Calu3 (cell line): Measurements from ENCODE around the gene SLC15A4. TPM values are rescaled to one million over a fixed set of nuclear protein-coding genes. Genes with fewer than 3 reads are reported as not detected.
"Not testable (repeated sequence)": the region's sequence is repeated elsewhere in the genome, so short reads cannot be mapped to it uniquely, and the experiment has no call there.

Experiments
- BruUV-seq: library from RNA; stranded (reverse); fragments of 400-500 nt; replicated peaks from 2 replicates; lab custom pipeline; 2021; lab: Mats Ljungman, UMichigan
- CTCF ChIA-PET: fragments of 300-600 bp; sonication (Branson Sonifier 250); formaldehyde crosslinking; loops from one replicate; lab custom pipeline; 2022; ENCODE audit warnings: antibody characterized with exemption; lab: Charles Lee
- DNase-seq: peaks from one replicate; pipeline ENCODE4 v3.0.0; 2022
- H3K27ac Mint-ChIP-seq: one replicate; pipeline ENCODE4 v1.8.0; 2022; ENCODE audit warnings: mixed read lengths; ENCODE audit not compliant: unreplicated experiment
- H3K27me3 Mint-ChIP-seq: one replicate; pipeline ENCODE4 v1.8.0; 2022; ENCODE audit warnings: mixed read lengths; ENCODE audit not compliant: unreplicated experiment
- H3K36me3 Mint-ChIP-seq: one replicate; pipeline ENCODE4 v1.8.0; 2022; ENCODE audit warnings: mild to moderate bottlenecking, moderate library complexity, mixed read lengths; ENCODE audit not compliant: insufficient read depth, unreplicated experiment
- H3K4me1 Mint-ChIP-seq: one replicate; pipeline ENCODE4 v1.8.0; 2022; ENCODE audit warnings: mild to moderate bottlenecking, low read depth, mixed read lengths; ENCODE audit not compliant: unreplicated experiment
- H3K4me3 Mint-ChIP-seq: one replicate; pipeline ENCODE4 v1.8.0; 2022; ENCODE audit warnings: mild to moderate bottlenecking, low read depth, moderate library complexity, mixed read lengths; ENCODE audit not compliant: unreplicated experiment
- H3K9me3 Mint-ChIP-seq: one replicate; pipeline ENCODE4 v1.8.0; 2022; ENCODE audit warnings: low read depth, mixed read lengths; ENCODE audit not compliant: unreplicated experiment
- intact Hi-C: fragments of 100-400 bp; cut with micrococcal nuclease; formaldehyde crosslinking; loops from one replicate; pipeline ENCODE4 v1.10.0; 2022; ENCODE audit not compliant: unreplicated experiment
- total RNA-seq: library from RNA; stranded (reverse); gene quantifications from 2 replicates; pipeline ENCODE4 v1.2.3, GENCODE V29; 2022
- TF ChIP-seq, protein P1 (sequence below): fragments of 200-600 bp; IDR thresholded peaks from one replicate; pipeline ENCODE4 v1.8.0; 2022; ENCODE audit warnings: antibody characterized with exemption; ENCODE audit not compliant: unreplicated experiment

The SLC15A4 gene
- total RNA-seq, 1 experiment from 2014 or later, result 34.9 TPM

GRCh38 chr12:128810182-128811127, 13.3 kb downstream of the SLC15A4 start:
- peaks cover 29% of the 10 kb centered on the region for H3K36me3 Mint-ChIP-seq
- no TSS peak for BruUV-seq
- no peaks in the 10 kb centered on the region for H3K4me1 Mint-ChIP-seq
- H3K9me3 Mint-ChIP-seq, result no peaks in the 10 kb centered on the region
- no peak overlapping the region for H3K4me3 Mint-ChIP-seq
- TF ChIP-seq, protein P1, sequence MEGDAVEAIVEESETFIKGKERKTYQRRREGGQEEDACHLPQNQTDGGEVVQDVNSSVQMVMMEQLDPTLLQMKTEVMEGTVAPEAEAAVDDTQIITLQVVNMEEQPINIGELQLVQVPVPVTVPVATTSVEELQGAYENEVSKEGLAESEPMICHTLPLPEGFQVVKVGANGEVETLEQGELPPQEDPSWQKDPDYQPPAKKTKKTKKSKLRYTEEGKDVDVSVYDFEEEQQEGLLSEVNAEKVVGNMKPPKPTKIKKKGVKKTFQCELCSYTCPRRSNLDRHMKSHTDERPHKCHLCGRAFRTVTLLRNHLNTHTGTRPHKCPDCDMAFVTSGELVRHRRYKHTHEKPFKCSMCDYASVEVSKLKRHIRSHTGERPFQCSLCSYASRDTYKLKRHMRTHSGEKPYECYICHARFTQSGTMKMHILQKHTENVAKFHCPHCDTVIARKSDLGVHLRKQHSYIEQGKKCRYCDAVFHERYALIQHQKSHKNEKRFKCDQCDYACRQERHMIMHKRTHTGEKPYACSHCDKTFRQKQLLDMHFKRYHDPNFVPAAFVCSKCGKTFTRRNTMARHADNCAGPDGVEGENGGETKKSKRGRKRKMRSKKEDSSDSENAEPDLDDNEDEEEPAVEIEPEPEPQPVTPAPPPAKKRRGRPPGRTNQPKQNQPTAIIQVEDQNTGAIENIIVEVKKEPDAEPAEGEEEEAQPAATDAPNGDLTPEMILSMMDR, result no peak
- intact Hi-C loops, result no loop called here
- CTCF ChIA-PET, result no interaction called here
- no peak for DNase-seq
- H3K27ac Mint-ChIP-seq, result no peak overlapping the region
- H3K27me3 Mint-ChIP-seq, result no peaks in the 10 kb centered on the region

DNA sequence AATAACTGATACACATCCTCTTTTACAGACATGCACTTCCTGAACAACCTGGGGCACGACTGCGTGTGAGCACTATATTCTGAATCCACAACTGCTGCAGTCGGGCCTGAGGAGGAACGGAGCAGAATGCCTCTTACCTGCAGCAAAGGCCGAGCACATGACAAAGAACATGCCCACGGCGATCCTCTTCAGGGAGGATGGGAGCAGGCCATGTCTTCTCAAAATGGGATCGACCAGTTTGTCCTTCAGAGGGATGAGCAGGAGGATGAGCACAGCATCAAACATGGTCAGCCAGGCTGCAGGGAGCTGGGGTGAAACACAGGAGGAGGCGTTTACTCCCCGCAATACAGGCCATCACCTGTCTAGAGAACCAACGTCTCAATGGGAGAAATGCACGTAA, 15.1 kb downstream of the SLC15A4 start:
- Mint-ChIP-seq H3K4me1 (no peaks in the 10 kb centered on the region), H3K9me3 (no peaks in the 10 kb centered on the region), H3K27ac (no peak overlapping the region), H3K4me3 (no peak overlapping the region), H3K36me3 (peaks cover 29% of the 10 kb centered on the region), H3K27me3 (no peaks in the 10 kb centered on the region)
- intact Hi-C loops, result no loop called here
- BruUV-seq, result no TSS peak
- TF ChIP-seq, protein P1, result no peak
- no peak for DNase-seq
- CTCF ChIA-PET, result no interaction called here

- CTCF ChIA-PET, result no interaction called here
- peaks cover 8% of the 10 kb centered on the region for H3K4me1 Mint-ChIP-seq
- BruUV-seq, result no TSS peak
- no peak for DNase-seq
- H3K9me3 Mint-ChIP-seq, result no peaks in the 10 kb centered on the region
- H3K4me3 Mint-ChIP-seq, result no peak overlapping the region
- H3K27ac Mint-ChIP-seq, result no peak overlapping the region
- TF ChIP-seq, protein P1, result no peak
- no peaks in the 10 kb centered on the region for H3K27me3 Mint-ChIP-seq
- H3K36me3 Mint-ChIP-seq, result peaks cover 25% of the 10 kb centered on the region
- intact Hi-C loops, result no loop called here
These were observed 16.5 kb downstream of the SLC15A4 start for GRCh38 chr12:128807161-128807724.

DNA sequence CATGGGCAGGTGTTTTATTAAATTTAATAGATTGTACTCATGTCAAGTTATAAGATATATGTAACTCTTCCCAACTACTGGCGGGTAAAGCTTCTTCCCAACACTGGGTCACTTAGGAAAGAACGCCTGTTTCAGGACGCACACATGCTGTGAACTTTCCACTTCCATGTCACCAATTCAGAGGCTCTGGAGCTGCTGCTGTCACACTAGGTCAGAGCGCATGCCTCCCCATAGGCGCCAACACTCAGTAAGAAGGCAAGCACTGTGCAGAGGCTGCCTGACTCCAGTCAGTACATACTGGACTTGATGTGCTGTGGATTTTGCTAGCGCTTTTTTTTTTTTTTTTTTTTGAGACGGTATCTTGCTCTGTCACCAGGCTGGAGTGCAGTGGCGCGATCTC, 17.2 kb downstream of the SLC15A4 start:
- Mint-ChIP-seq H3K27ac (no peak overlapping the region), H3K36me3 (peaks cover 18% of the 10 kb centered on the region), H3K4me3 (no peak overlapping the region), H3K9me3 (no peaks in the 10 kb centered on the region), H3K4me1 (peaks cover 14% of the 10 kb centered on the region), H3K27me3 (no peaks in the 10 kb centered on the region)
- intact Hi-C loops, result no loop called here
- no peak for DNase-seq
- TF ChIP-seq, protein P1, result no peak
- CTCF ChIA-PET, result interaction anchor here (0.7 kb wide), 1 partner anchor 18 kb away, joined by 4 read pairs; no protein-coding TSS in a partner anchor
- BruUV-seq, result no TSS peak

DNA sequence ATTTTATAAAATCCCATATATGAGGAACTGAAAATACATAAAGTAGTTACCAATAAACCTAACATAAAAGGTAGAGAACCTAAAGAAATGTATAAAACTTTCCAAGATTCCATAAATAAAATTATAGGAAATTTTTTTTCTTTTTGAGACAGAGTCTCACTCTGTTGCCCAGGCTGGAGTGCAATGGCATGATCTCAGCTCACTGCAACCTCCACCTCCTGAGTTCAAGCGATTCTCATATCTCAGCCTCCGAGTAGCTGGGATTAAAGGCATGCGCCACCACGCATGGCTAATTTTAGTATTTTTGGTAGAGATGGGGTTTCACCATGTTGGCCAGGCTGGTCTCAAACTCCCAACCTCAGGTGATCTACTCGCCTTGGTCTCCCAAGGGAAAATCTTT, 18.4 kb downstream of the SLC15A4 start:
- H3K27me3 Mint-ChIP-seq, BruUV-seq, H3K4me3 Mint-ChIP-seq, DNase-seq, intact Hi-C loops, H3K27ac Mint-ChIP-seq, CTCF ChIA-PET, H3K9me3 Mint-ChIP-seq: not testable (repeated sequence)
- Mint-ChIP-seq H3K36me3 (peaks cover 14% of the 10 kb centered on the region), H3K4me1 (peaks cover 14% of the 10 kb centered on the region)
